OCI-LY1 (cell line): ENCODE data around the gene PPIF.
"Not testable (repeated sequence)": the region's sequence is repeated elsewhere in the genome, so short reads cannot be mapped to it uniquely, and the experiment has no call there.

Experiments
- H2AFZ ChIP-seq: fragments of 200-600 bp; sonication (generic), shearing (Covaris generic); 2 replicates; pipeline ENCODE4 v1.6.0; 2014; ENCODE audit warnings: antibody characterized with exemption, mild to moderate bottlenecking, low read length
- H3F3A ChIP-seq: fragments of 200-600 bp; sonication (generic), shearing (Covaris generic); 2 replicates; pipeline ENCODE4 v1.6.0; 2014; ENCODE audit warnings: mild to moderate bottlenecking, antibody characterized with exemption, low read length, moderate library complexity; ENCODE audit not compliant: insufficient read depth
- H3K27ac ChIP-seq: fragments of 200-600 bp; sonication (generic); 2 replicates; pipeline ENCODE4 v1.5.1; 2014; ENCODE audit warnings: low read length, mixed run types, mild to moderate bottlenecking, low read depth; ENCODE audit not compliant: poor library complexity, severe bottlenecking
- H3K27me3 ChIP-seq: fragments of 200-600 bp; sonication (generic); 2 replicates; pipeline ENCODE4 v1.6.0; 2014; ENCODE audit warnings: antibody characterized with exemption, mild to moderate bottlenecking, low read length, moderate library complexity; ENCODE audit not compliant: insufficient read depth
- H3K36me3 ChIP-seq: fragments of 200-600 bp; sonication (generic); 2 replicates; pipeline ENCODE4 v1.6.1; 2014; ENCODE audit warnings: mild to moderate bottlenecking, antibody characterized with exemption, low read length, moderate library complexity, mixed read lengths; ENCODE audit not compliant: insufficient read depth
- H3K4me1 ChIP-seq: fragments of 200-600 bp; sonication (generic); 2 replicates; pipeline ENCODE4 v1.5.1; 2014; ENCODE audit warnings: mild to moderate bottlenecking, low read length, moderate library complexity; ENCODE audit not compliant: insufficient read depth, severe bottlenecking
- H3K4me2 ChIP-seq: fragments of 200-600 bp; sonication (generic), shearing (Covaris generic); 2 replicates; pipeline ENCODE4 v1.6.1; 2014; ENCODE audit warnings: low read length
- H3K4me3 ChIP-seq: fragments of 200-600 bp; sonication (generic); 2 replicates; pipeline ENCODE4 v1.5.1; 2014; ENCODE audit warnings: low read length, low read depth, mild to moderate bottlenecking, mixed read lengths; ENCODE audit not compliant: poor library complexity, severe bottlenecking
- H3K79me2 ChIP-seq: fragments of 200-600 bp; shearing (Covaris generic); 2 replicates; pipeline ENCODE4 v1.6.1; 2016; ENCODE audit warnings: mixed run types, low read length, mixed read lengths; ENCODE audit not compliant: insufficient read depth
- H3K9ac ChIP-seq: fragments of 200-600 bp; sonication (generic), shearing (Covaris generic); 2 replicates; pipeline ENCODE4 v1.6.1; 2014; ENCODE audit warnings: mild to moderate bottlenecking, low read length, mixed read lengths
- H3K9me2 ChIP-seq: fragments of 200-600 bp; sonication (generic), shearing (Covaris generic); 2 replicates; pipeline ENCODE4 v1.6.1; 2014; ENCODE audit warnings: low read depth, mild to moderate bottlenecking, low read length, mixed read lengths
- H3K9me3 ChIP-seq: fragments of 200-600 bp; shearing (Covaris generic); 2 replicates; pipeline ENCODE4 v1.6.1; 2014; ENCODE audit warnings: low read length, mixed read lengths
- H4K20me1 ChIP-seq: fragments of 200-600 bp; sonication (generic), shearing (Covaris generic); 2 replicates; pipeline ENCODE4 v1.6.0; 2016; ENCODE audit warnings: mild to moderate bottlenecking, low read length; ENCODE audit not compliant: insufficient read depth
- EZH2 ChIP-seq: fragments of 200-600 bp; sonication (generic), shearing (Covaris generic); IDR thresholded peaks from 2 replicates; pipeline ENCODE4 v1.8.0; 2017; ENCODE audit warnings: borderline replicate concordance, mixed run types, mild to moderate bottlenecking, antibody characterized with exemption, low read length, moderate library complexity, mixed read lengths
- TF ChIP-seq, protein P1 (sequence below): fragments of 200-600 bp; sonication (generic), shearing (Covaris generic); IDR thresholded peaks from 2 replicates; pipeline ENCODE4 v1.5.1; 2017; ENCODE audit warnings: mild to moderate bottlenecking, antibody characterized with exemption, low read length, moderate library complexity, mixed read lengths

PPIF gene

DNA sequence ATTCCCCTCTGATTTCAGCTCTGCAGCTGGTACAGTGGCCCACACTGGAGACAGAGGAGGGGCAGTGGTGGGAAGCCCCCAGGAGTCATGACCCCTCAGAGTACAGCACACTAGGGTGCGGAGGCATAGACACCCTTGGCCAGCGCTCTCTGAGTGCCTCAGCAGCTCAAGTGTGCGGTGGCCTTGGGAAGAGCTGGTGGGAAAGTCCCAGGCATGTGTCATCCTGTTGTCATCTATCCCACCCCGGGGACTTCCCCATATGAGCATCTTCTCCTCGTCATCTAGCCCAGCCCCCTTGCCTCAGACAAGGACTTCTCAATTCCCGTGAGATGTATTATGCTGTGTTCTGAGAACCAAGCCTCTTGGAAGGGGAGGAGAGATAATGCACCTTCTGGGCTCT is 15.6 kb upstream of the PPIF start:
- H3K36me3 ChIP-seq, result no peaks in the 10 kb centered on the region; the same call in 1 of the 2 replicates
- no peaks in the 10 kb centered on the region for H3K27me3 ChIP-seq
- no peaks in the 10 kb centered on the region for H4K20me1 ChIP-seq
- H3K79me2 ChIP-seq, result no peaks in the 10 kb centered on the region
- no peak overlapping the region for H3K27ac ChIP-seq
- H3K9me3 ChIP-seq, result no peaks in the 10 kb centered on the region
- H3K4me1 ChIP-seq, result no peaks in the 10 kb centered on the region
- no peak overlapping the region for H2AFZ ChIP-seq
- no peaks in the 10 kb centered on the region for H3F3A ChIP-seq
- no peak overlapping the region for H3K4me2 ChIP-seq
- H3K9me2 ChIP-seq, result no peaks in the 10 kb centered on the region
- H3K9ac ChIP-seq, result no peak overlapping the region
- H3K4me3 ChIP-seq, result no peak overlapping the region
- TF ChIP-seq, protein P1, sequence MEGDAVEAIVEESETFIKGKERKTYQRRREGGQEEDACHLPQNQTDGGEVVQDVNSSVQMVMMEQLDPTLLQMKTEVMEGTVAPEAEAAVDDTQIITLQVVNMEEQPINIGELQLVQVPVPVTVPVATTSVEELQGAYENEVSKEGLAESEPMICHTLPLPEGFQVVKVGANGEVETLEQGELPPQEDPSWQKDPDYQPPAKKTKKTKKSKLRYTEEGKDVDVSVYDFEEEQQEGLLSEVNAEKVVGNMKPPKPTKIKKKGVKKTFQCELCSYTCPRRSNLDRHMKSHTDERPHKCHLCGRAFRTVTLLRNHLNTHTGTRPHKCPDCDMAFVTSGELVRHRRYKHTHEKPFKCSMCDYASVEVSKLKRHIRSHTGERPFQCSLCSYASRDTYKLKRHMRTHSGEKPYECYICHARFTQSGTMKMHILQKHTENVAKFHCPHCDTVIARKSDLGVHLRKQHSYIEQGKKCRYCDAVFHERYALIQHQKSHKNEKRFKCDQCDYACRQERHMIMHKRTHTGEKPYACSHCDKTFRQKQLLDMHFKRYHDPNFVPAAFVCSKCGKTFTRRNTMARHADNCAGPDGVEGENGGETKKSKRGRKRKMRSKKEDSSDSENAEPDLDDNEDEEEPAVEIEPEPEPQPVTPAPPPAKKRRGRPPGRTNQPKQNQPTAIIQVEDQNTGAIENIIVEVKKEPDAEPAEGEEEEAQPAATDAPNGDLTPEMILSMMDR, result no peak
- TF ChIP-seq EZH2, result no peak

DNA sequence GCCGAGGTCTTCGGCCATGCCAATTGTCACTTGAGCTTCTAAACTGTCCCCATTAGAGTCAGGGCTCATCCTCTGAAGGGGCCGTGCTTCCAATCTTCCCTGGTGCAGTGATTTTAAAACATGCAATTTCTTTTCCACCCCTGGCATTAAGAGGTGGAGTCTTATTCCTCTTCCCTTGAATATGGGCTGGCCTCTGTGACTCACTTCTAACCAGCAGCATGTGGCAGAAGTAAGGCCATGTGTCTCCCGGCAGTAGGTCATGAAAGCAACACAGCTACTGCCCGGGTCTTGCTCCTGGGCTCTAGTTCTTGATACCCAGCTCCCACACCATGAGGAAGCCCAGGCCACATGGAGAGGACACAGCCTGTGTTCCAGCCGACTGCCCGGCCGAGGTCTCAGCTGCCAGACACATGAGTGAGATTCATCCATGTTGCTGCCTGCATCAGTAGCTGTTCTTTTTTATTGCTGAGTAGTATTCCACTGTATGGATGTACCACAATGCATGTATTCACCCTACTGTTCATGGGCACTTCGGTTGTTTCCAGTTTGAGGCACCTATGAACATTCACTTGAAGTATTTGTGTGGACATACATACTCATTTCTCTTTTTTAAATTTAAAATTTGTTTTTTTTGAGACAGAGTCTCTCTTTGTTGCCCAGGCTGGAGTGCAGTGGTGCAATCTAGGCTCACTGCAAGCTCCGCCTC is 14.5 kb upstream of the PPIF start:
- H3K4me2 ChIP-seq, H3F3A ChIP-seq, H3K79me2 ChIP-seq, H3K36me3 ChIP-seq, H3K9me2 ChIP-seq, H3K4me3 ChIP-seq, H3K27me3 ChIP-seq, H2AFZ ChIP-seq, H3K27ac ChIP-seq, H3K4me1 ChIP-seq, H3K9ac ChIP-seq, H4K20me1 ChIP-seq, H3K9me3 ChIP-seq: not testable (repeated sequence)

DNA sequence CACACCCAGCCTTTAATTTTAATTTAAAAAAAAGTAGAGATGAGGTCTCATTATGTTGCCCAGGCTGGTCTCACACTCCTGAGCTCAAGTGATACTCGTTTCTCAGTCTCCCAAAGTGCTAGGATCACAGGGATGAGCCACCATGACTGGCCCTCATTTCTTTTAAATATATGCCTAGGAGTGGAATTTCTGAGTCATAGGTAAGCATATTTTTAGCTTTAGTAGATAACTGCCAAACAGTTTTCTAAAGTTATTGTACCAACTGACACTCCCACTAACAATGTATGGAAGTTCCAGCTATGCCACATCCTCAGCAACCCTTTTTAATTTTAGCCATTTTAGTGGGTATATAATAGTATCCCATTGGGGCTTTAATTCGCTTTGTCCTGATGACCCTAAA is 13.8 kb upstream of the PPIF start:
- Histone ChIP-seq H3K4me1 (no peaks in the 10 kb centered on the region), H3K9me2 (no peaks in the 10 kb centered on the region), H3K79me2 (no peaks in the 10 kb centered on the region), H3K27ac (no peak overlapping the region), H3K27me3 (no peaks in the 10 kb centered on the region), H3K36me3 (no peaks in the 10 kb centered on the region; the same call in 1 of the 2 replicates), H4K20me1 (no peaks in the 10 kb centered on the region), H3K4me3 (no peak overlapping the region), H2AFZ (no peak overlapping the region), H3F3A (no peaks in the 10 kb centered on the region), H3K4me2 (no peak overlapping the region), H3K9ac (no peak overlapping the region), H3K9me3 (no peaks in the 10 kb centered on the region)
- no peak for TF ChIP-seq EZH2
- TF ChIP-seq, protein P1, result no peak

DNA sequence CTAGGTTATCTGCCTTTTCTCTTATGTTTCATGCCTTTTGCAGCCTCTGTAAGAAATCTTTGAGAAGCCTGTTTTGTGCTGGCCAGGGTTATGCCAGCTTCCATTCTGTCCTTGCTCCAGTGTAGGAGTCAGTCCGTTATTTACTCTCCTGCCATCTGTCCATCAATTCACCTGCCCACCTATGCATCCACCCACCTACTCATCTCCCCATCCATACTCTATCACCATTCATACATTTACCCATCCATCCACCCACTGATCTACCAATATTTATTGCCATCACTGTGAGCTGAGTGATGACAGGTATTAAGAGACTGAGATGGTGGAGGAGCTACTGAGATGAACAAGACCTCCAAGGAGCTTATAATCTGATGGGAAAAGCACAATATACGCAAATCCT is 12.7 kb upstream of the PPIF start:
- no peak overlapping the region for H3K4me2 ChIP-seq
- no peak overlapping the region for H3K27ac ChIP-seq
- no peaks in the 10 kb centered on the region for H3K79me2 ChIP-seq
- no peak overlapping the region for H3K9ac ChIP-seq
- H3K4me1 ChIP-seq, result no peaks in the 10 kb centered on the region
- H3K9me3 ChIP-seq, result no peaks in the 10 kb centered on the region
- no peak overlapping the region for H3K4me3 ChIP-seq
- H3K9me2 ChIP-seq, result no peaks in the 10 kb centered on the region
- no peaks in the 10 kb centered on the region; the same call in 1 of the 2 replicates for H3K36me3 ChIP-seq
- no peak overlapping the region for H2AFZ ChIP-seq
- no peaks in the 10 kb centered on the region for H3K27me3 ChIP-seq
- H3F3A ChIP-seq, result no peaks in the 10 kb centered on the region
- H4K20me1 ChIP-seq, result no peaks in the 10 kb centered on the region
- TF ChIP-seq, protein P1, result no peak
- TF ChIP-seq EZH2, result no peak
